H1 (cell line): ENCODE measurements around the gene KCP. TPM values are rescaled to one million over a fixed set of nuclear protein-coding genes. Genes with fewer than 3 reads are reported as not detected.

Source experiments
- CTCF ChIA-PET: fragments of 300-600 bp; sonication (Branson Sonifier 250); formaldehyde crosslinking; loops from one replicate; lab custom pipeline; 2021; ENCODE audit not compliant: partially characterized antibody; lab: Charles Lee
- POLR2A ChIA-PET: fragments of 300-600 bp; sonication (Branson Sonifier 250); formaldehyde crosslinking; loops from one replicate; lab custom pipeline; 2021; ENCODE audit warnings: inconsistent platforms; ENCODE audit not compliant: partially characterized antibody; lab: Charles Lee
- DNase-seq, 2 experiments: peaks; one replicate each; pipeline versions ENCODE4 v3.0.0 to v3.0.0-alpha.2; 2010 to 2022; ENCODE audit warnings: low spot score in 2 of 2, low read depth in 1 of 2, mixed read lengths in 1 of 2
- FAIRE-seq: peaks from 2 replicates; lab custom pipeline; 2011; peaks lifted over from hg19 to GRCh38; lab: Jason Lieb, UNC
- H2AFZ ChIP-seq: 2 replicates; pipeline ENCODE4 v1.8.1; 2012; ENCODE audit warnings: low read length, inconsistent platforms
- H2AK5ac ChIP-seq: 2 replicates; pipeline ENCODE4 v1.6.1; 2013; ENCODE audit warnings: low read depth, low read length
- H2BK120ac ChIP-seq: replicated peaks from 2 replicates; pipeline ENCODE3; 2013; ENCODE audit warnings: low read depth, low read length, inconsistent platforms
- H2BK12ac ChIP-seq: 2 replicates; pipeline ENCODE4 v1.6.1; 2013; ENCODE audit warnings: low read depth, low read length
- H2BK15ac ChIP-seq: 2 replicates; pipeline ENCODE4 v1.6.1; 2013; ENCODE audit warnings: low read length
- H2BK20ac ChIP-seq: 2 replicates; pipeline ENCODE4 v1.6.1; 2013; ENCODE audit warnings: low read length
- H2BK5ac ChIP-seq: 2 replicates; pipeline ENCODE4 v1.6.1; 2013; ENCODE audit warnings: low read depth, low read length
- H3K14ac ChIP-seq: 2 replicates; pipeline ENCODE4 v1.6.1; 2013; ENCODE audit warnings: inconsistent platforms; ENCODE audit not compliant: insufficient read length
- H3K18ac ChIP-seq: 2 replicates; pipeline ENCODE4 v1.6.1; 2013; ENCODE audit warnings: low read length; ENCODE audit errors: extremely low read depth
- H3K23ac ChIP-seq: 2 replicates; pipeline ENCODE4 v1.6.1; 2013; ENCODE audit warnings: inconsistent platforms; ENCODE audit not compliant: insufficient read length
- H3K23me2 ChIP-seq: 2 replicates; pipeline ENCODE4 v1.6.1; 2013; ENCODE audit warnings: low read depth, low read length
- H3K27ac ChIP-seq: 2 replicates; pipeline ENCODE4 v1.6.1; 2011; ENCODE audit warnings: low read depth, low read length, inconsistent platforms
- H3K27me3 ChIP-seq, 4 experiments: replicated peaks in 1 of 4; 1 replicate in 1 of 4; 2 replicates in 3 of 4; pipeline versions ENCODE4 v1.6.1 to v1.8.1; 2011 to 2013; ENCODE audit warnings: low read length in 3 of 4, mild to moderate bottlenecking in 3 of 4, inconsistent platforms in 2 of 4, mixed read lengths in 2 of 4, moderate library complexity in 1 of 4; ENCODE audit not compliant: control insufficient read depth in 3 of 4, insufficient read depth in 3 of 4; ENCODE audit errors: extremely low read depth in 1 of 4
- H3K36me3 ChIP-seq, 4 experiments: 2 replicates each; pipeline versions ENCODE4 v1.6.1 to v1.8.1; 2011 to 2013; ENCODE audit warnings: mild to moderate bottlenecking in 4 of 4, low read length in 3 of 4, moderate library complexity in 2 of 4, control low read depth in 1 of 4, inconsistent platforms in 1 of 4; ENCODE audit not compliant: insufficient read depth in 4 of 4, control insufficient read depth in 2 of 4
- H3K4ac ChIP-seq: replicated peaks from 2 replicates; pipeline ENCODE3; 2013; ENCODE audit warnings: low read length, low read depth, mixed read lengths, inconsistent platforms; ENCODE audit not compliant: insufficient read length
- H3K4me1 ChIP-seq, 4 experiments: replicated peaks in 1 of 4; 1 replicate in 1 of 4; 2 replicates in 3 of 4; pipeline versions ENCODE4 v1.6.1 to v1.8.1; 2011 to 2013; ENCODE audit warnings: low read length in 3 of 4, inconsistent platforms in 2 of 4, mixed read lengths in 1 of 4; ENCODE audit not compliant: insufficient read depth in 4 of 4, control insufficient read depth in 3 of 4
- H3K4me2 ChIP-seq, 2 experiments: 2 replicates each; pipeline versions ENCODE4 v1.6.1 to v1.8.1; 2011 to 2013; ENCODE audit warnings: low read depth in 2 of 2, low read length in 2 of 2, control low read depth in 1 of 2, inconsistent platforms in 1 of 2, mild to moderate bottlenecking in 1 of 2; ENCODE audit not compliant: insufficient read depth in 1 of 2
- H3K4me3 ChIP-seq, 4 experiments: fragments of 200-600, 300-600 bp in 1 of 4; sonication (generic), shearing (Covaris generic), sonication (Bioruptor Twin) in 1 of 4; 2 replicates each; pipeline versions ENCODE4 v1.5.1 to v1.8.1; 2011 to 2016; ENCODE audit warnings: low read length in 4 of 4, low read depth in 3 of 4, control low read depth in 2 of 4, inconsistent platforms in 2 of 4, mild to moderate bottlenecking in 2 of 4, mixed read lengths in 1 of 4, moderate library complexity in 1 of 4; ENCODE audit not compliant: insufficient read depth in 2 of 4; ENCODE audit errors: extremely low read depth in 1 of 4
- H3K56ac ChIP-seq: replicated peaks from 2 replicates; pipeline ENCODE3; 2013; ENCODE audit warnings: low read depth, mild to moderate bottlenecking, mixed read lengths, low read length, inconsistent platforms; ENCODE audit not compliant: insufficient read length
- H3K79me1 ChIP-seq: 2 replicates; pipeline ENCODE4 v1.6.1; 2013; ENCODE audit warnings: low read depth, low read length, control low read depth
- H3K79me2 ChIP-seq, 2 experiments: 2 replicates each; pipeline versions ENCODE4 v1.6.1 to v1.8.1; 2012 to 2013; ENCODE audit warnings: low read length in 2 of 2, mild to moderate bottlenecking in 2 of 2, inconsistent platforms in 1 of 2; ENCODE audit not compliant: insufficient read depth in 2 of 2, control insufficient read depth in 1 of 2
- H3K9ac ChIP-seq, 4 experiments: replicated peaks in 1 of 4; 1 replicate in 1 of 4; 2 replicates in 3 of 4; pipeline versions ENCODE4 v1.6.1 to v1.8.1; 2011 to 2013; ENCODE audit warnings: low read depth in 3 of 4, low read length in 3 of 4, control low read depth in 2 of 4, mild to moderate bottlenecking in 2 of 4, moderate library complexity in 2 of 4, inconsistent platforms in 1 of 4; ENCODE audit errors: extremely low read depth in 1 of 4
- H3K9me3 ChIP-seq, 2 experiments: 2 replicates each; pipeline versions ENCODE4 v1.6.1 to v1.8.1; 2012 to 2013; ENCODE audit warnings: mild to moderate bottlenecking in 2 of 2, moderate library complexity in 2 of 2, control low read depth in 1 of 2, inconsistent platforms in 1 of 2, low read depth in 1 of 2, low read length in 1 of 2, mixed read lengths in 1 of 2; ENCODE audit not compliant: insufficient read depth in 2 of 2
- H4K20me1 ChIP-seq, 2 experiments: replicated peaks in 1 of 2; 2 replicates each; pipeline versions ENCODE3 to v1.8.1; 2011 to 2013; ENCODE audit warnings: inconsistent platforms in 2 of 2, low read length in 2 of 2, mild to moderate bottlenecking in 1 of 2; ENCODE audit not compliant: insufficient read depth in 2 of 2, control insufficient read depth in 1 of 2
- H4K5ac ChIP-seq: 2 replicates; pipeline ENCODE4 v1.6.1; 2013; ENCODE audit warnings: low read length, low read depth, mixed read lengths, inconsistent platforms; ENCODE audit not compliant: insufficient read length
- H4K8ac ChIP-seq: 2 replicates; pipeline ENCODE4 v1.8.0; 2013; ENCODE audit warnings: mild to moderate bottlenecking, moderate library complexity, low read length, inconsistent platforms; ENCODE audit not compliant: insufficient read depth; ENCODE audit errors: extremely low read depth
- H4K91ac ChIP-seq: replicated peaks from 2 replicates; pipeline ENCODE3; 2013; ENCODE audit warnings: low read length, mixed read lengths, inconsistent platforms; ENCODE audit not compliant: insufficient read length
- ATF2 ChIP-seq: IDR thresholded peaks from 2 replicates; pipeline ENCODE4 v1.6.1; 2012; ENCODE audit warnings: low read length, inconsistent platforms
- BRCA1 ChIP-seq: IDR thresholded peaks from 2 replicates; pipeline ENCODE4 v1.6.1; 2012; ENCODE audit warnings: low read depth, low read length, improper control_type of control experiment
- CEBPB ChIP-seq: IDR thresholded peaks from 2 replicates; pipeline ENCODE4 v1.6.1; 2012; ENCODE audit warnings: low read depth, low read length
- CHD1 ChIP-seq: IDR thresholded peaks from 2 replicates; pipeline ENCODE4 v1.6.1; 2012; ENCODE audit warnings: low read depth, low read length, improper control_type of control experiment
- CREB1 ChIP-seq: IDR thresholded peaks from 2 replicates; pipeline ENCODE4 v1.6.1; 2012; ENCODE audit warnings: inconsistent platforms
- CTBP2 ChIP-seq: IDR thresholded peaks from 2 replicates; pipeline ENCODE4 v1.7.0; 2011; ENCODE audit warnings: borderline replicate concordance, mild to moderate bottlenecking, moderate library complexity, mixed read lengths, low read length; ENCODE audit not compliant: insufficient read depth, insufficient read length
- EGR1 ChIP-seq: IDR thresholded peaks from 2 replicates; pipeline ENCODE4 v1.6.1; 2011; ENCODE audit warnings: low read depth, low read length, borderline replicate concordance
- JUND ChIP-seq: IDR thresholded peaks from 2 replicates; pipeline ENCODE4 v1.6.1; 2011; ENCODE audit warnings: mild to moderate bottlenecking, improper control_type of control experiment, low read length
- POLR2A ChIP-seq, 2 experiments: IDR thresholded peaks; 1 replicate in 1 of 2; 2 replicates in 1 of 2; pipeline ENCODE4 v1.6.1; 2011; ENCODE audit warnings: low read depth in 2 of 2, low read length in 2 of 2, mild to moderate bottlenecking in 2 of 2; ENCODE audit errors: control extremely low read depth in 1 of 2
- POU5F1 ChIP-seq: IDR thresholded peaks from 2 replicates; pipeline ENCODE4 v1.6.1; 2011; ENCODE audit warnings: low read depth, mild to moderate bottlenecking, low read length, moderate library complexity
- RAD21 ChIP-seq, 2 experiments: IDR thresholded peaks in 1 of 2; conservative IDR thresholded peaks in 1 of 2; 2 replicates each; pipeline ENCODE4 v1.6.1; 2011; ENCODE audit warnings: low read depth in 2 of 2, low read length in 2 of 2, improper control_type of control experiment in 1 of 2, inconsistent platforms in 1 of 2, mild to moderate bottlenecking in 1 of 2, moderate library complexity in 1 of 2
- RXRA ChIP-seq: IDR thresholded peaks from 2 replicates; pipeline ENCODE4 v1.6.1; 2011; ENCODE audit warnings: low read depth, mild to moderate bottlenecking, low read length, moderate library complexity; ENCODE audit not compliant: insufficient read depth
- SIRT6 ChIP-seq: IDR thresholded peaks from one replicate; pipeline ENCODE4 v1.7.1; 2012; ENCODE audit warnings: low read length, inconsistent platforms
- SP4 ChIP-seq: IDR thresholded peaks from 2 replicates; pipeline ENCODE4 v1.6.1; 2012; ENCODE audit warnings: low read length, inconsistent platforms
- WGBS, 2 experiments: shearing (Covaris generic) in 1 of 2; methylation state at CpG; one replicate each; pipeline versions ENCODE4 v1.1.6 to v1.1.7; 2013 to 2015; ENCODE audit warnings: low lambda C conversion rate in 2 of 2, mixed read lengths in 2 of 2, inconsistent platforms in 1 of 2, low coverage in 1 of 2, missing lambda C conversion rate in 1 of 2; ENCODE audit not compliant: insufficient replicate concordance in 2 of 2, insufficient coverage in 1 of 2, insufficient read length in 1 of 2; ENCODE audit errors: extremely low coverage in 1 of 2, missing lambda C conversion rate in 1 of 2; 5-methylcytosine and 5-hydroxymethylcytosine counted together
- polyA plus RNA-seq, 7 experiments: library from polyadenylated mRNA; depleted of rRNA in 3 of 7; stranded (reverse) in 5 of 7; unstranded in 2 of 7; fragments of >200 nt in 5 of 7; fragments of 200-250 nt in 2 of 7; gene quantifications; 1 replicate in 5 of 7; 2 replicates in 1 of 7; 4 replicates in 1 of 7; pipeline versions ENCODE4 v1.2.1 to v1.2.3, GENCODE V29; 2011 to 2013; ENCODE audit warnings: missing spikeins in 2 of 7, mixed read lengths in 2 of 7
- total RNA-seq: library from RNA; stranded (reverse); fragmentation: NEBNext Ultra II Directional; extraction: Animal tissue kit (Norgen Biotek cat#: 25700); gene quantifications from 2 replicates; pipeline ENCODE4 v1.2.1, GENCODE V29; 2021

KCP gene
- total and polyA plus RNA-seq, 2 of the 8 experiments (the other 6 are each of a cell fraction or from before 2014, with no cell fraction given), result 1.3 to 2.0 TPM

GRCh38 chr7:128853799-128854198 lies 56.7 kb downstream of the KCP start:
- no peak overlapping the region for H3K14ac ChIP-seq
- H4K5ac ChIP-seq, result no peak overlapping the region
- H3K23me2 ChIP-seq, result no peaks in the 10 kb centered on the region
- H2AFZ ChIP-seq, result no peak overlapping the region
- H3K27me3 ChIP-seq, result no peaks in the 10 kb centered on the region
- H3K4ac ChIP-seq, result no peak overlapping the region
- no peak overlapping the region for H3K27ac ChIP-seq
- no peak overlapping the region for H2BK20ac ChIP-seq
- no peak overlapping the region for H2BK120ac ChIP-seq
- no peak overlapping the region for H3K4me3 ChIP-seq
- H4K20me1 ChIP-seq, result peaks cover 0 to 2% of the 10 kb centered on the region in 2 experiments
- no peaks in the 10 kb centered on the region; a peak in 1 of 7 replicates for H3K4me1 ChIP-seq
- no peak overlapping the region for H3K56ac ChIP-seq
- no peaks in the 10 kb centered on the region for H3K9me3 ChIP-seq
- H3K9ac ChIP-seq, result no peak overlapping the region
- no peak overlapping the region for H2BK15ac ChIP-seq
- no peak overlapping the region for H2AK5ac ChIP-seq
- 93% methylated on average over 23 of the region's 23 CpGs; no CpG with 5 or more reads in 1 of the 2 experiments for WGBS, 2 experiments
- no peaks in the 10 kb centered on the region for H3K79me2 ChIP-seq
- no peaks in the 10 kb centered on the region for H3K36me3 ChIP-seq
- no peak for FAIRE-seq
- no peak overlapping the region for H3K23ac ChIP-seq
- no peak overlapping the region for H4K8ac ChIP-seq
- no peak overlapping the region for H2BK5ac ChIP-seq
- ChIA-PET CTCF (no interaction called here), POLR2A (no interaction called here)
- H3K4me2 ChIP-seq, result no peak overlapping the region
- no peaks in the 10 kb centered on the region for H3K79me1 ChIP-seq
- no peak overlapping the region for H2BK12ac ChIP-seq
- DNase-seq, result no peak
- H3K18ac ChIP-seq, result no peak overlapping the region
- H4K91ac ChIP-seq, result no peak overlapping the region
- TF ChIP-seq CREB1 (no peak), CTBP2 (no peak), CEBPB (no peak), SIRT6 (no peak), BRCA1 (no peak), JUND (no peak), SP4 (no peak), RXRA (no peak), POU5F1 (no peak), ATF2 (no peak), EGR1 (no peak), POLR2A (IDR thresholded peaks at IDR 0.05; ENCODE audit: control extremely low read depth in 1 of 2, low read depth in 2 of 2, low read length in 2 of 2) (no peak), CHD1 (no peak), RAD21 (IDR thresholded peaks at IDR 0.05 in 1 of 2, conservative IDR thresholded peaks at IDR 0.05 in 1 of 2; ENCODE audit: low read depth in 2 of 2, low read length in 2 of 2) (no peak)
